ENCODE data around the gene IGLON5. TPM values are rescaled to one million over a fixed set of nuclear protein-coding genes. Genes with fewer than 3 reads are reported as not detected.

The IGLON5 gene
- total RNA-seq, 1 donor from 2014 or later: 1.2 TPM

GRCh38 chr19:51354103-51354741 is 42.8 kb downstream of the IGLON5 start:
- no peaks in the 10 kb centered on the region for H3K27me3 Mint-ChIP-seq
- H3K27ac Mint-ChIP-seq: peak overlapping the region; percentile 60
- peaks cover 10% of the 10 kb centered on the region for H3K4me1 Mint-ChIP-seq
- peaks cover 32% of the 10 kb centered on the region for H3K36me3 Mint-ChIP-seq (ENCODE audit: low read depth)
- intact Hi-C loops (cut with micrococcal nuclease): no loop called here
- DNase-seq: no peak
- H3K4me3 Mint-ChIP-seq: no peak overlapping the region
- H3K9me3 Mint-ChIP-seq: no peaks in the 10 kb centered on the region

- Mint-ChIP-seq H3K27me3 (no peaks in the 10 kb centered on the region), H3K4me3 (peak overlapping the region; percentile 54), H3K9me3 (no peaks in the 10 kb centered on the region), H3K27ac (peak overlapping the region; percentile 79), H3K36me3 (ENCODE audit: low read depth) (peaks cover 32% of the 10 kb centered on the region), H3K4me1 (peaks cover 15% of the 10 kb centered on the region)
- peak; percentile 72 for DNase-seq
- intact Hi-C loops (cut with micrococcal nuclease): no loop called here
Measured at GRCh38 chr19:51354742-51355148, 43.3 kb downstream of the IGLON5 start.

- Mint-ChIP-seq H3K4me3 (no peak overlapping the region), H3K36me3 (ENCODE audit: low read depth) (peaks cover 24% of the 10 kb centered on the region), H3K27ac (no peak overlapping the region), H3K9me3 (no peaks in the 10 kb centered on the region), H3K27me3 (no peaks in the 10 kb centered on the region), H3K4me1 (peaks cover 17% of the 10 kb centered on the region)
- intact Hi-C loops (cut with micrococcal nuclease): no loop called here
- no peak for DNase-seq
Measured at GRCh38 chr19:51356159-51356801, 44.8 kb downstream of the IGLON5 start.

- intact Hi-C loops (cut with micrococcal nuclease): no loop called here
- peak overlapping the region; percentile 4 for H3K27ac Mint-ChIP-seq
- H3K9me3 Mint-ChIP-seq: no peaks in the 10 kb centered on the region
- H3K27me3 Mint-ChIP-seq: no peaks in the 10 kb centered on the region
- peaks cover 28% of the 10 kb centered on the region for H3K4me1 Mint-ChIP-seq
- no peak overlapping the region for H3K4me3 Mint-ChIP-seq
- H3K36me3 Mint-ChIP-seq (ENCODE audit: low read depth): peaks cover 20% of the 10 kb centered on the region
- no peak for DNase-seq
Measured at GRCh38 chr19:51357952-51358351, 46.5 kb downstream of the IGLON5 start.

GRCh38 chr19:51359294-51359693 is 47.9 kb downstream of the IGLON5 start:
- intact Hi-C loops (cut with micrococcal nuclease): no loop called here
- Mint-ChIP-seq H3K4me1 (peaks cover 40% of the 10 kb centered on the region), H3K36me3 (ENCODE audit: low read depth) (peaks cover 25% of the 10 kb centered on the region), H3K9me3 (no peaks in the 10 kb centered on the region), H3K4me3 (no peak overlapping the region), H3K27me3 (no peaks in the 10 kb centered on the region), H3K27ac (no peak overlapping the region)
- DNase-seq: no peak

DNA sequence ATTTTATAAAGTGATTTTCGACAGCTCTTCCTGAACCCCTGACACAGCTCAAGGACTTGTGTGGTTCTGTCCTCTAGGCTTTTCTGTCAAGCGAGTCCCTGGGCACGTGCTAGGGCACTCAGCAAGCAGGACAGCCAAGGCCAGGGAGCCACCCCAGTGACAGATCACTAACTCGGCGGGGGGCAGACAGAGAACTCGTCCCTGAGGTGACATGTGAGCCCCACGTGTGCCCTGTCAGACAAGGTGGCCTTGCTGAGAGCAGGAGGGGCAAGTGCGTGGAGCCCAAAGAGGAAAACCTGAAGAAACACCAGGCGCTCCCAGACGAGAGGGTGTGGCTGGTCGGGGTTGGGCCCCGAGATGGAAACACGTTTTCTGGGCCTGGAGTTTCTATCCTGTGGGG is 49.8 kb downstream of the IGLON5 start:
- peak overlapping the region; percentile 37 for H3K27ac Mint-ChIP-seq
- DNase-seq: no peak
- peaks cover 44% of the 10 kb centered on the region for H3K4me1 Mint-ChIP-seq
- intact Hi-C loops (cut with micrococcal nuclease): no loop called here
- no peak overlapping the region for H3K4me3 Mint-ChIP-seq
- peaks cover 33% of the 10 kb centered on the region for H3K36me3 Mint-ChIP-seq (ENCODE audit: low read depth)
- H3K27me3 Mint-ChIP-seq: no peaks in the 10 kb centered on the region
- H3K9me3 Mint-ChIP-seq: no peaks in the 10 kb centered on the region

DNA sequence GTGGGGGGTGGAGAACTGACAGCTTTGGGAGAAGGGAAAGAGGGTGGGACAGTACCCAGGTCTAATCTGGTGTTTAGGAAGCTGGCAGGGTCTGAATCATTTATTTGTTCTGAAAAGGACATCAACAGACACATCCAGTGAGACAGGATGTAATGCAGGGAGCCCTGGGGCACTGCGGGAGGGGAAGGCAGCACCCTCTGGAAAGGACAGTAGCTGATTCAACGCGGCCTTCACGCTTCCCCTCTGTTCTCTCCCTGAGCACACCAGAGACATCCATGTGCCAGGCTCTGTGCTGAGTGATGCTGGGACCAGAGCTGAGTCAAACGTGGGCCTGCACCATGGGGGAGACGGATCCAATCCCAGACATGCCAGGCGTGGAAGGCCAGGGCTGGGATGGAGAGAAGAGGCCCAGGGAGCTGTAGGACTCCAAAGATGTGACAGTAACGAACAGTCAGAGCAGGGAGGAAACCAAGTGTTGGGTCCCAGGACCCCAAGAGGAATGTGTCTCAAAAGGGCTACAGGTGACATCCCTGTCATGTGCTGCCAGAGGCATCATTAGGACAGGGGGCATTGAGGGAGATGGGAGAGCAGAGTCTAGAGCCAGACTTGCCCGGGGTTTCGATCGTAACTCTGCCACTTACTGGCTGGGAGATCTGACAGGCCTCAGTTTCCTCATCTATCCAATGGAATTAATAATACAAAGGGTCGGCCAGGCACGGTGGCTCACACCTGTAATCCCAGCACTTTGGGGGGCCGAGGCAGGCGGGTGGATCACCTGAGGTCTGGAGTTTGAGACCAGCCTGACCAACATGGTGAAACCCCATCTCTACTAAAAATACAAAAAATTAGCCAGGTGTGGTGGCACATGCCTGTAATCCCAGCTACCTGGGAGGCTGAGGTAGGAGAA is 53.0 kb downstream of the IGLON5 start:
- H3K27me3 Mint-ChIP-seq: no peaks in the 10 kb centered on the region
- intact Hi-C loops (cut with micrococcal nuclease): loop anchor here (1.0 to 5.0 kb wide), 2 partner anchors 257 to 339 kb away; partner anchors contain the start of gene CTU1
- H3K4me1 Mint-ChIP-seq: peaks cover 45% of the 10 kb centered on the region
- H3K4me3 Mint-ChIP-seq: peak overlapping the region; percentile 82
- H3K9me3 Mint-ChIP-seq: no peaks in the 10 kb centered on the region
- DNase-seq: no peak
- H3K27ac Mint-ChIP-seq: peak overlapping the region; percentile 98
- peaks cover 47% of the 10 kb centered on the region for H3K36me3 Mint-ChIP-seq (ENCODE audit: low read depth)

GRCh38 chr19:51365211-51365964 is 53.9 kb downstream of the IGLON5 start:
- DNase-seq: peak; percentile 75
- Mint-ChIP-seq H3K27me3 (no peaks in the 10 kb centered on the region), H3K4me1 (peaks cover 45% of the 10 kb centered on the region), H3K27ac (peak overlapping the region; percentile 98), H3K36me3 (ENCODE audit: low read depth) (peaks cover 51% of the 10 kb centered on the region), H3K4me3 (peak overlapping the region; percentile 98), H3K9me3 (no peaks in the 10 kb centered on the region)
- intact Hi-C loops (cut with micrococcal nuclease): loop anchor here (1.0 to 5.0 kb wide), 2 partner anchors 258 to 338 kb away; partner anchors contain the start of gene CTU1

- peaks cover 50% of the 10 kb centered on the region for H3K4me1 Mint-ChIP-seq
- intact Hi-C loops (cut with micrococcal nuclease): loop anchor here (1.0 to 5.0 kb wide), 2 partner anchors 259 to 337 kb away; partner anchors contain the start of gene CTU1
- no peaks in the 10 kb centered on the region for H3K9me3 Mint-ChIP-seq
- H3K4me3 Mint-ChIP-seq: peak within 1 kb of the TSS; percentile 98
- DNase-seq: no peak
- no peaks in the 10 kb centered on the region for H3K27me3 Mint-ChIP-seq
- peaks cover 56% of the 10 kb centered on the region for H3K36me3 Mint-ChIP-seq (ENCODE audit: low read depth)
- peak within 1 kb of the TSS; percentile 98 for H3K27ac Mint-ChIP-seq
Measured at GRCh38 chr19:51365965-51366388, 54.5 kb downstream of the IGLON5 start, which contains the start of gene ETFB. TSS of gene ETFB (minus strand) at chr19:51366388. CDS start at chr19:51366326, 62 bp downstream.

GRCh38 chr19:51366389-51367254 is 55.2 kb downstream of the IGLON5 start:
- Mint-ChIP-seq H3K36me3 (ENCODE audit: low read depth) (peaks cover 63% of the 10 kb centered on the region), H3K27ac (peak overlapping the region; percentile 98), H3K4me1 (peaks cover 56% of the 10 kb centered on the region), H3K9me3 (no peaks in the 10 kb centered on the region), H3K27me3 (no peaks in the 10 kb centered on the region), H3K4me3 (peak overlapping the region; percentile 98)
- intact Hi-C loops (cut with micrococcal nuclease): loop anchor here (1.0 to 5.0 kb wide), 4 partner anchors 9 to 259 kb away; partner anchors contain the start of gene CTU1
- DNase-seq: peak; percentile 98

GRCh38 chr19:51367255-51367564 is 55.8 kb downstream of the IGLON5 start:
- Mint-ChIP-seq H3K9me3 (no peaks in the 10 kb centered on the region), H3K36me3 (ENCODE audit: low read depth) (peaks cover 61% of the 10 kb centered on the region), H3K4me3 (peak overlapping the region; percentile 98), H3K4me1 (peaks cover 57% of the 10 kb centered on the region), H3K27me3 (no peaks in the 10 kb centered on the region), H3K27ac (peak overlapping the region; percentile 98)
- DNase-seq: no peak
- intact Hi-C loops (cut with micrococcal nuclease): loop anchor here (1.0 to 5.0 kb wide), 4 partner anchors 8 to 260 kb away; partner anchors contain the start of gene CTU1

DNA sequence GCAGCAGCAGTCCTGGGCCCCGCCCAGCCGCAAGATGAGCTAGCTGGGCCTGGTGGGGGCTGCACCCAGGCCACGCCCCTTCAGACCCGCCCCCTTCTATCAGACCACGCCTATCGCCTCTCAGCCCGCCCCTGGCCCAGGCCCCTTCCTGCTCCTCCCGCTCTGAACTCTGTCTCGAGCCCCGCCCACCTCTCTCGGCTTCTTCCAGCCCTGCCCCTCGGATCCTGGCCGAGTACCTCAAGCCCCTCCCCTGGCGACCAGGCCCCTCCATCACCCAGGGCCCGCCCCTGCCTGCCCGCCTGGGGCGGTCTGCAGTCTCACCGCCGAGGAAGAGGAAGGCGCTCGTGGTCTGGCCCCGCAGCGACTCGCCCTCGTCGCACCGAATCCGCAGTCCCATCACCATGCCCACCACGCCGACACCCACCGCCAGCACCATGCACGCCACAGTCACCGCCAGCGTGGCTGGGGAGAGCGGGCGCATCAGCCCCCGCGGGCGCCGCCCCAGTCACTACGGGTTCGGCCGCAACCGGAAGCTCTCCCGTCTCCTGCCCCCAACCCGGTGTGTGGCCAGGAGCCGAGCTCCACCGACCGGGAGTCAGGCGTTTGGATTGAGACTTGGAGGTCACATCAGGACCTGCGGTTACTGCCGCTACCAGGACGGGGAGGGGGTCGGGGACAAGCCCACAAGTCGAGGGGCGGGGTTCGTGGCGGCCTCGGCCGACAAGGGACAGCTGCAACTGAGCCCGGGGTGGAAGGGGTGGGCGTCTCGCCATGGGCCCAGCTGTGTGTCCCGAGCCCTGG is 56.3 kb downstream of the IGLON5 start:
- peak overlapping the region; percentile 98 for H3K4me3 Mint-ChIP-seq
- no peaks in the 10 kb centered on the region for H3K9me3 Mint-ChIP-seq
- intact Hi-C loops (cut with micrococcal nuclease): loop anchor here (1.0 to 5.0 kb wide), 4 partner anchors 8 to 260 kb away; partner anchors contain the start of gene CTU1
- H3K27ac Mint-ChIP-seq: peak overlapping the region; percentile 98
- H3K4me1 Mint-ChIP-seq: peaks cover 57% of the 10 kb centered on the region
- H3K36me3 Mint-ChIP-seq (ENCODE audit: low read depth): peaks cover 61% of the 10 kb centered on the region
- H3K27me3 Mint-ChIP-seq: no peaks in the 10 kb centered on the region
- peak; percentile 99 for DNase-seq
